SU-DHL-6 (cell line): Measurements from ENCODE around the gene TC2N.

Experiments
- H2AFZ ChIP-seq: fragments of 200-600 bp; sonication (generic); 2 replicates; pipeline ENCODE4 v1.6.1; 2014; ENCODE audit warnings: low read depth, mild to moderate bottlenecking, moderate library complexity, mixed read lengths, antibody characterized with exemption, low read length; ENCODE audit not compliant: severe bottlenecking
- H3F3A ChIP-seq: fragments of 200-600 bp; shearing (Covaris generic); 2 replicates; pipeline ENCODE4 v1.6.0; 2016; ENCODE audit warnings: antibody characterized with exemption, mild to moderate bottlenecking; ENCODE audit not compliant: insufficient read depth
- H3K27ac ChIP-seq: fragments of 200-600 bp; sonication (generic); 2 replicates; pipeline ENCODE4 v1.5.1; 2016; ENCODE audit warnings: low read depth, mild to moderate bottlenecking, low read length, moderate library complexity, mixed read lengths
- H3K27me3 ChIP-seq: fragments of 200-600 bp; sonication (generic), shearing (Covaris generic); 2 replicates; pipeline ENCODE4 v1.6.0; 2014; ENCODE audit warnings: mild to moderate bottlenecking, low read length
- H3K36me3 ChIP-seq: fragments of 200-600 bp; sonication (generic); 2 replicates; pipeline ENCODE4 v1.6.1; 2014; ENCODE audit warnings: mild to moderate bottlenecking, low read length, mixed read lengths
- H3K4me2 ChIP-seq: fragments of 300-600, 200-600 bp; shearing (Covaris generic), sonication (generic); 2 replicates; pipeline ENCODE4 v1.6.0; 2014; ENCODE audit warnings: low read length, low read depth, mild to moderate bottlenecking; ENCODE audit not compliant: poor library complexity, severe bottlenecking
- H3K4me3 ChIP-seq: fragments of 200-600 bp; sonication (generic); 2 replicates; pipeline ENCODE4 v1.5.1; 2014; ENCODE audit warnings: antibody characterized with exemption, low read length, mild to moderate bottlenecking, mixed read lengths; ENCODE audit not compliant: insufficient read depth, poor library complexity, severe bottlenecking
- H3K79me2 ChIP-seq: fragments of 200-600 bp; sonication (generic); 2 replicates; pipeline ENCODE4 v1.6.1; 2014; ENCODE audit warnings: mild to moderate bottlenecking, low read length, moderate library complexity; ENCODE audit not compliant: insufficient read depth
- H3K9ac ChIP-seq: fragments of 200-600 bp; sonication (generic); 2 replicates; pipeline ENCODE4 v1.7.0; 2014; ENCODE audit warnings: mild to moderate bottlenecking, low read length
- H3K9me2 ChIP-seq: fragments of 200-600 bp; sonication (generic); replicated peaks from 2 replicates; pipeline ENCODE4 v1.6.1; 2014; ENCODE audit warnings: low read length; ENCODE audit not compliant: insufficient read depth
- H3K9me3 ChIP-seq: fragments of 200-600 bp; sonication (generic); 2 replicates; pipeline ENCODE4 v1.6.1; 2014; ENCODE audit warnings: low read length, mixed read lengths; ENCODE audit not compliant: insufficient read depth
- H4K20me1 ChIP-seq: fragments of 200-600 bp; sonication (generic); 2 replicates; pipeline ENCODE4 v1.6.1; 2014; ENCODE audit warnings: low read depth, mild to moderate bottlenecking, antibody characterized with exemption, low read length, moderate library complexity, mixed read lengths
- EZH2phosphoT487 ChIP-seq: fragments of 200-600 bp; sonication (generic), shearing (Covaris generic); conservative IDR thresholded peaks from 2 replicates; pipeline ENCODE4 v1.6.1; 2018; ENCODE audit warnings: mild to moderate bottlenecking, antibody characterized with exemption, low read length, moderate library complexity, mixed read lengths
- TF ChIP-seq, protein P1 (sequence below): fragments of 200-600 bp; sonication (generic); IDR thresholded peaks from one replicate; pipeline ENCODE4 v1.5.1; 2017; ENCODE audit warnings: antibody characterized with exemption, mild to moderate bottlenecking, low read length, moderate library complexity; ENCODE audit not compliant: insufficient read depth, poor library complexity, severe bottlenecking

Gene TC2N

DNA sequence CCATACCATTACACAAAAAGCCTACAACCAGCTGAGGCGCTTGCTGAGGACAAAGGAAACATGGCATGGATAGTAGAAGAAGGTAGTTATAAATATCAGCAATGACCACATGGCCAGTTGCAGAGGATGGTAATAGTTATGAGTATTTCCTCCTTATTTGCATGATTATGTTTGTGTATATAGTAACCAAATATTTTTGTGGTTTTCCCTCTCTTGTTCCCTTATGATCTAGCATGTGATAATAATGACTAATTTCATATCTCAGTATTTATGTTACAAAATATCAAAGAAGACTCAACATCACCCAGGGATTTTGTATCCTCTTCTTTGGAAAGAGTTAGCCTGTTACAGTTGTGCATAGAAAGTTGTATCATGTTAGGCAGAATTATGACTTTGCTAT, 122.0 kb downstream of the TC2N start:
- no peaks in the 10 kb centered on the region for H3K9me2 ChIP-seq
- H3K9me3 ChIP-seq, result no peaks in the 10 kb centered on the region
- no peaks in the 10 kb centered on the region for H3K36me3 ChIP-seq
- H3F3A ChIP-seq, result no peaks in the 10 kb centered on the region
- no peaks in the 10 kb centered on the region for H3K79me2 ChIP-seq
- no peak overlapping the region for H3K4me2 ChIP-seq
- no peak overlapping the region for H3K27ac ChIP-seq
- no peaks in the 10 kb centered on the region for H3K27me3 ChIP-seq
- H3K4me3 ChIP-seq, result no peak overlapping the region
- H4K20me1 ChIP-seq, result no peaks in the 10 kb centered on the region
- no peak overlapping the region for H3K9ac ChIP-seq
- no peak overlapping the region for H2AFZ ChIP-seq
- no peak for TF ChIP-seq EZH2phosphoT487
- TF ChIP-seq, protein P1, sequence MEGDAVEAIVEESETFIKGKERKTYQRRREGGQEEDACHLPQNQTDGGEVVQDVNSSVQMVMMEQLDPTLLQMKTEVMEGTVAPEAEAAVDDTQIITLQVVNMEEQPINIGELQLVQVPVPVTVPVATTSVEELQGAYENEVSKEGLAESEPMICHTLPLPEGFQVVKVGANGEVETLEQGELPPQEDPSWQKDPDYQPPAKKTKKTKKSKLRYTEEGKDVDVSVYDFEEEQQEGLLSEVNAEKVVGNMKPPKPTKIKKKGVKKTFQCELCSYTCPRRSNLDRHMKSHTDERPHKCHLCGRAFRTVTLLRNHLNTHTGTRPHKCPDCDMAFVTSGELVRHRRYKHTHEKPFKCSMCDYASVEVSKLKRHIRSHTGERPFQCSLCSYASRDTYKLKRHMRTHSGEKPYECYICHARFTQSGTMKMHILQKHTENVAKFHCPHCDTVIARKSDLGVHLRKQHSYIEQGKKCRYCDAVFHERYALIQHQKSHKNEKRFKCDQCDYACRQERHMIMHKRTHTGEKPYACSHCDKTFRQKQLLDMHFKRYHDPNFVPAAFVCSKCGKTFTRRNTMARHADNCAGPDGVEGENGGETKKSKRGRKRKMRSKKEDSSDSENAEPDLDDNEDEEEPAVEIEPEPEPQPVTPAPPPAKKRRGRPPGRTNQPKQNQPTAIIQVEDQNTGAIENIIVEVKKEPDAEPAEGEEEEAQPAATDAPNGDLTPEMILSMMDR, result no peak

DNA sequence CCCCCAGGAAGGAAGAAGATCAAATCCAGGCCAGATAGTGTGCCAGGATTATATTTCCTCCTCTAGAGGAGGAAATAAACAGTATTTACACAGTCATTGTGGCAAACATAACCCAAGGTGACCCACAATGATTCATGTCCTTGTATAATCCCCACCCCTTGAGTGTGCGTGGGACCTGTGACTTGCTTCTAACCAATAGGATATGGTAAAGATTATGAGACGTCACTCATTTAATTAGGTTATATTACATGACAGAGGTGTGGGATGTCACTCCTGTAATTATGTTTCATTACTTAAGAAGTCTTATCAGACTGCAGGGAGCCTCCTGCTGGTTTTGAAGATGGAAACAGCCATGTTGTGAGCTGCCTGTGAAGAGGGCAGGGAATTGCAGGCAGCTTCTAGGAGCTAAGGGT, 123.3 kb downstream of the TC2N start:
- Histone ChIP-seq H3F3A (no peaks in the 10 kb centered on the region), H3K4me3 (no peak overlapping the region), H3K9me3 (no peaks in the 10 kb centered on the region), H3K79me2 (no peaks in the 10 kb centered on the region), H3K9me2 (no peaks in the 10 kb centered on the region), H3K4me2 (no peak overlapping the region), H2AFZ (no peak overlapping the region), H3K27ac (no peak overlapping the region), H4K20me1 (no peaks in the 10 kb centered on the region), H3K36me3 (no peaks in the 10 kb centered on the region), H3K27me3 (no peaks in the 10 kb centered on the region), H3K9ac (no peak overlapping the region)
- no peak for TF ChIP-seq EZH2phosphoT487
- TF ChIP-seq, protein P1, result no peak

DNA sequence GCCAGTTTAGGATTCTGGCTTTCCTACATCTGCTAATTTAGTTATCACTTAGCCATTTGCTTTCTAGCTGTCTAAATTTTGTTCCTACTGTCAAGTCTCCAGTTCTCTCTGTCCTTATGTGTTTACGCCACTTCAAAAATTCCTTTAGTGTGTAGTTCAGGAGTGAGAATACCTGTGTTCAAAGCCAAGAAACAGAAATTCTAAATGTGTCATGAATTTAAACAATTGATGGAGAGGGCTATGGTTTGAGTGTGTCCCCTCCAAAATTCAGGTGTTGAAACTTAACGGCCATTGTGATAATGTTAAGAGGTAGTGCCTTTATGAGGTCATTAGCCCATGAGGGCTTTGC, 124.1 kb downstream of the TC2N start:
- TF ChIP-seq, protein P1, result no peak
- TF ChIP-seq EZH2phosphoT487, result no peak

More for the DNA sequence above, 124.1 kb downstream of the TC2N start:
- H3K27me3 ChIP-seq, result no peaks in the 10 kb centered on the region
- no peaks in the 10 kb centered on the region for H3K79me2 ChIP-seq
- no peak overlapping the region for H3K27ac ChIP-seq
- no peaks in the 10 kb centered on the region for H4K20me1 ChIP-seq
- H3K4me2 ChIP-seq, result no peak overlapping the region
- no peaks in the 10 kb centered on the region for H3K36me3 ChIP-seq
- H2AFZ ChIP-seq, result no peak overlapping the region
- no peak overlapping the region for H3K4me3 ChIP-seq
- H3K9me2 ChIP-seq, result no peaks in the 10 kb centered on the region
- no peaks in the 10 kb centered on the region for H3F3A ChIP-seq
- H3K9ac ChIP-seq, result no peak overlapping the region
- no peaks in the 10 kb centered on the region for H3K9me3 ChIP-seq
